ENCODE data around the gene PADI2.

DNA sequence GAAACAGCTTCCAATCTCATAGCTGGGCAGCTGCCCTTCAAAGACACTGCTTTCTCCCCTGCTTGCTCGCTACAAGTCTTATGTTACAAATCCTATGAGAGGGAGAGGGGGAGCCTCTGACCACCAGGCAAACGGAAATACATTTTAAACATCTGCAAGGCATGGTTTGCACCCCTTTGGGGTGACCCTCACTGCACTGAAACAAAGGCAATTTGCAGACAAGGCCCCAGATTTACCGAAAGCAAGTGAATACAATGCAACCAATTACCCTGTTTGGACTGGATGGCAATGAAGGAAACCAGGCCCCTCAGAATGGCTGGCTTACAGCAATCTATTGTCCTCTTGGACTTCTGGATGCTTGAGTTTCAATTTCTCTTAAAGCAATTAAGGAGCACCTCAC lies 95.7 kb downstream of the PADI2 start:
- TF ChIP-seq, protein P1, sequence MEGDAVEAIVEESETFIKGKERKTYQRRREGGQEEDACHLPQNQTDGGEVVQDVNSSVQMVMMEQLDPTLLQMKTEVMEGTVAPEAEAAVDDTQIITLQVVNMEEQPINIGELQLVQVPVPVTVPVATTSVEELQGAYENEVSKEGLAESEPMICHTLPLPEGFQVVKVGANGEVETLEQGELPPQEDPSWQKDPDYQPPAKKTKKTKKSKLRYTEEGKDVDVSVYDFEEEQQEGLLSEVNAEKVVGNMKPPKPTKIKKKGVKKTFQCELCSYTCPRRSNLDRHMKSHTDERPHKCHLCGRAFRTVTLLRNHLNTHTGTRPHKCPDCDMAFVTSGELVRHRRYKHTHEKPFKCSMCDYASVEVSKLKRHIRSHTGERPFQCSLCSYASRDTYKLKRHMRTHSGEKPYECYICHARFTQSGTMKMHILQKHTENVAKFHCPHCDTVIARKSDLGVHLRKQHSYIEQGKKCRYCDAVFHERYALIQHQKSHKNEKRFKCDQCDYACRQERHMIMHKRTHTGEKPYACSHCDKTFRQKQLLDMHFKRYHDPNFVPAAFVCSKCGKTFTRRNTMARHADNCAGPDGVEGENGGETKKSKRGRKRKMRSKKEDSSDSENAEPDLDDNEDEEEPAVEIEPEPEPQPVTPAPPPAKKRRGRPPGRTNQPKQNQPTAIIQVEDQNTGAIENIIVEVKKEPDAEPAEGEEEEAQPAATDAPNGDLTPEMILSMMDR (IDR thresholded peaks at IDR 0.05), result no peak
- TF ChIP-seq POLR2A (IDR thresholded peaks at IDR 0.05), result no peak

Data from uterus (tissue), 2 donors.